H9 (cell line): ENCODE results near the gene CEACAM16. TPM values are rescaled to one million over a fixed set of nuclear protein-coding genes. Genes with fewer than 3 reads are reported as not detected.
"Not testable (repeated sequence)": the region's sequence is repeated elsewhere in the genome, so short reads cannot be mapped to it uniquely, and the experiment has no call there.

Experiments used
- DNase-seq: peaks from one replicate; pipeline ENCODE4 v3.0.0-alpha.2; 2017
- H2AFZ ChIP-seq: one replicate; pipeline ENCODE4 v1.6.1; 2013; ENCODE audit warnings: mild to moderate bottlenecking, low read length, control low read depth, moderate library complexity
- H2AK5ac ChIP-seq: 2 replicates; pipeline ENCODE4 v1.6.1; 2013; ENCODE audit warnings: low read length, control low read depth, mixed read lengths; ENCODE audit not compliant: insufficient read length
- H2BK120ac ChIP-seq: one replicate; pipeline ENCODE4 v1.6.1; 2013; ENCODE audit warnings: low read depth, mild to moderate bottlenecking, low read length, control low read depth, inconsistent platforms; ENCODE audit not compliant: poor library complexity, severe bottlenecking
- H2BK12ac ChIP-seq: 2 replicates; pipeline ENCODE4 v1.6.1; 2013; ENCODE audit warnings: low read length, control low read depth, mixed read lengths, low read depth; ENCODE audit not compliant: insufficient read length
- H2BK15ac ChIP-seq: 2 replicates; pipeline ENCODE4 v1.6.1; 2013; ENCODE audit warnings: low read depth, low read length, control low read depth
- H2BK20ac ChIP-seq: one replicate; pipeline ENCODE4 v1.6.1; 2013; ENCODE audit warnings: low read depth, mild to moderate bottlenecking, low read length, control low read depth, inconsistent platforms; ENCODE audit not compliant: poor library complexity, severe bottlenecking
- H2BK5ac ChIP-seq: 2 replicates; pipeline ENCODE4 v1.6.1; 2013; ENCODE audit warnings: low read length, control low read depth, mixed read lengths; ENCODE audit not compliant: insufficient read length
- H3K14ac ChIP-seq: 2 replicates; pipeline ENCODE4 v1.6.1; 2013; ENCODE audit warnings: low read length, control low read depth; ENCODE audit not compliant: insufficient read depth
- H3K18ac ChIP-seq: 2 replicates; pipeline ENCODE4 v1.6.1; 2013; ENCODE audit warnings: low read depth, mild to moderate bottlenecking, mixed read lengths, low read length, control low read depth; ENCODE audit not compliant: insufficient read length
- H3K23ac ChIP-seq: 2 replicates; pipeline ENCODE4 v1.6.1; 2013; ENCODE audit warnings: low read length, control low read depth, mixed read lengths, low read depth; ENCODE audit not compliant: insufficient read length
- H3K23me2 ChIP-seq: 2 replicates; pipeline ENCODE4 v1.6.1; 2013; ENCODE audit warnings: low read depth, mild to moderate bottlenecking, mixed read lengths, low read length, control low read depth; ENCODE audit not compliant: insufficient read length, poor library complexity, severe bottlenecking
- H3K27ac ChIP-seq: 2 replicates; pipeline ENCODE4 v1.5.1; 2013; ENCODE audit warnings: low read length, control low read depth, mixed read lengths, low read depth; ENCODE audit not compliant: insufficient read length
- H3K27me3 ChIP-seq: 2 replicates; pipeline ENCODE4 v1.6.1; 2013; ENCODE audit warnings: low read length, control low read depth, inconsistent platforms; ENCODE audit not compliant: insufficient read depth
- H3K4ac ChIP-seq: 2 replicates; pipeline ENCODE4 v1.6.1; 2013; ENCODE audit warnings: low read depth, mild to moderate bottlenecking, control low read depth, inconsistent platforms, low read length, moderate library complexity
- H3K4me1 ChIP-seq: 2 replicates; pipeline ENCODE4 v1.6.1; 2013; ENCODE audit warnings: low read length, control low read depth, inconsistent platforms; ENCODE audit not compliant: insufficient read depth
- H3K4me2 ChIP-seq: 2 replicates; pipeline ENCODE4 v1.6.1; 2013; ENCODE audit warnings: low read length, control low read depth, mixed read lengths; ENCODE audit not compliant: insufficient read length, insufficient read depth
- H3K56ac ChIP-seq: 2 replicates; pipeline ENCODE4 v1.6.1; 2013; ENCODE audit warnings: low read depth, mild to moderate bottlenecking, mixed read lengths, low read length, control low read depth; ENCODE audit not compliant: insufficient read length
- H3K79me1 ChIP-seq: 2 replicates; pipeline ENCODE4 v1.6.1; 2013; ENCODE audit warnings: low read depth, mild to moderate bottlenecking, moderate library complexity, low read length, control low read depth, inconsistent platforms; ENCODE audit not compliant: insufficient read depth, poor library complexity, severe bottlenecking
- H3K79me2 ChIP-seq: 2 replicates; pipeline ENCODE4 v1.6.1; 2013; ENCODE audit warnings: low read length, control low read depth, inconsistent platforms; ENCODE audit not compliant: insufficient read depth
- H3K9ac ChIP-seq: 2 replicates; pipeline ENCODE4 v1.6.1; 2013; ENCODE audit warnings: low read length, control low read depth, mixed read lengths; ENCODE audit not compliant: insufficient read length; ENCODE audit errors: extremely low read depth
- H3K9me3 ChIP-seq: one replicate; pipeline ENCODE4 v1.6.1; 2013; ENCODE audit warnings: low read depth, low read length, inconsistent platforms; ENCODE audit not compliant: control insufficient read depth
- H3T11ph ChIP-seq: one replicate; pipeline ENCODE4 v1.6.1; 2013; ENCODE audit warnings: mild to moderate bottlenecking, low read length, control low read depth, inconsistent platforms
- H4K20me1 ChIP-seq: one replicate; pipeline ENCODE4 v1.6.1; 2013; ENCODE audit not compliant: control insufficient read depth, insufficient read length, insufficient read depth
- H4K5ac ChIP-seq: 2 replicates; pipeline ENCODE4 v1.6.1; 2013; ENCODE audit warnings: low read depth, mild to moderate bottlenecking, mixed read lengths, low read length, control low read depth; ENCODE audit not compliant: insufficient read length
- H4K8ac ChIP-seq: replicated peaks from 2 replicates; pipeline ENCODE4 v1.6.1; 2013; ENCODE audit warnings: low read length, control low read depth, mixed read lengths, low read depth; ENCODE audit not compliant: insufficient read length
- H4K91ac ChIP-seq: 2 replicates; pipeline ENCODE4 v1.6.1; 2013; ENCODE audit warnings: low read depth, mild to moderate bottlenecking, moderate library complexity, mixed read lengths, low read length, control low read depth; ENCODE audit not compliant: insufficient read length
- H3K27ac Mint-ChIP-seq, 3 experiments: 2 replicates in 2 of 3; 3 replicates in 1 of 3; pipeline ENCODE4 v1.8.0; 2020 to 2021; ENCODE audit warnings: mixed read lengths in 3 of 3, mild to moderate bottlenecking in 1 of 3, moderate library complexity in 1 of 3
- H3K27me3 Mint-ChIP-seq: 2 replicates; pipeline ENCODE4 v1.8.0; 2021; ENCODE audit warnings: low read depth, mild to moderate bottlenecking, moderate library complexity, mixed read lengths
- H3K36me3 Mint-ChIP-seq, 3 experiments: 2 replicates in 2 of 3; 3 replicates in 1 of 3; pipeline ENCODE4 v1.8.0; 2020 to 2021; ENCODE audit warnings: low read depth in 3 of 3, mixed read lengths in 3 of 3; ENCODE audit not compliant: insufficient read depth in 1 of 3
- H3K4me1 Mint-ChIP-seq, 2 experiments: 2 replicates each; pipeline ENCODE4 v1.8.0; 2020; ENCODE audit warnings: mixed read lengths in 2 of 2
- H3K4me3 Mint-ChIP-seq, 2 experiments: 2 replicates in 1 of 2; 3 replicates in 1 of 2; pipeline ENCODE4 v1.8.0; 2020 to 2021; ENCODE audit warnings: mild to moderate bottlenecking in 2 of 2, mixed read lengths in 2 of 2, moderate library complexity in 1 of 2
- H3K9me3 Mint-ChIP-seq, 2 experiments: 2 replicates in 1 of 2; 3 replicates in 1 of 2; pipeline ENCODE4 v1.8.0; 2020; ENCODE audit warnings: mild to moderate bottlenecking in 2 of 2, mixed read lengths in 2 of 2, moderate library complexity in 1 of 2
- CTCF ChIP-seq: fragments of 200-600 bp; sonication (generic); conservative IDR thresholded peaks from 3 replicates; pipeline ENCODE4 v1.8.0; 2021; ENCODE audit warnings: antibody characterized with exemption, mild to moderate bottlenecking
- WGBS: extraction: QIAGEN DNeasy Blood & Tissue Kit; methylation state at CpG from one replicate; pipeline ENCODE4 v1.1.7; 2013; ENCODE audit warnings: missing lambda C conversion rate, low lambda C conversion rate, mixed read lengths; ENCODE audit not compliant: insufficient read length; ENCODE audit errors: extremely low coverage; 5-methylcytosine and 5-hydroxymethylcytosine counted together
- total RNA-seq: library from RNA; stranded (reverse); gene quantifications from 2 replicates; pipeline ENCODE4 v1.2.1, GENCODE V29; 2021

CEACAM16 gene
- total RNA-seq, 1 experiment from 2014 or later: not detected

GRCh38 chr19:44708940-44709339 lies 10.0 kb downstream of the CEACAM16 start:
- Histone ChIP-seq H2AK5ac (no peak overlapping the region), H3K23me2 (peaks cover 3% of the 10 kb centered on the region), H4K91ac (no peak overlapping the region), H2AFZ (no peak overlapping the region), H2BK15ac (no peak overlapping the region), H3K9ac (no peak overlapping the region), H2BK20ac (no peak overlapping the region), H3K23ac (no peak overlapping the region), H2BK5ac (no peak overlapping the region), H4K5ac (no peak overlapping the region), H4K20me1 (no peaks in the 10 kb centered on the region), H3K79me1 (no peaks in the 10 kb centered on the region), H3K9me3 (no peaks in the 10 kb centered on the region), H3K18ac (no peak overlapping the region), H3K14ac (no peak overlapping the region), H3K4me2 (no peak overlapping the region), H2BK120ac (no peak overlapping the region), H2BK12ac (no peak overlapping the region), H4K8ac (no peak overlapping the region), H3K27ac (no peak overlapping the region), H3K79me2 (0 out of 2 replicates have a peak, but pooled peaks cover 2% of the 10 kb centered on the region), H3K4me1 (no peaks in the 10 kb centered on the region), H3K56ac (no peak overlapping the region), H3K4ac (no peak overlapping the region), H3K27me3 (no peaks in the 10 kb centered on the region), H3T11ph (no peak overlapping the region)
- Mint-ChIP-seq H3K4me1 (no peaks in the 10 kb centered on the region), H3K27me3 (peaks cover 5% of the 10 kb centered on the region; the same call in 1 of the 2 replicates), H3K27ac (no peak overlapping the region), H3K4me3 (no peak overlapping the region), H3K36me3 (no peaks in the 10 kb centered on the region; a peak in 1 of 7 replicates), H3K9me3 (no peaks in the 10 kb centered on the region; a peak in 1 of 5 replicates)
- WGBS: no CpG with 5 or more reads among the region's 5 CpGs
- DNase-seq: no peak
- no peak for TF ChIP-seq CTCF

GRCh38 chr19:44709434-44710266 lies 10.7 kb downstream of the CEACAM16 start:
- H3K79me1 ChIP-seq, DNase-seq, H3K27ac Mint-ChIP-seq, H2BK5ac ChIP-seq, H3K23me2 ChIP-seq, H2BK12ac ChIP-seq, H3K27me3 ChIP-seq, H4K20me1 ChIP-seq, H2AK5ac ChIP-seq, H2BK120ac ChIP-seq, H3K9ac ChIP-seq, H3K56ac ChIP-seq, H3K79me2 ChIP-seq, H2BK20ac ChIP-seq, H4K5ac ChIP-seq, H3K14ac ChIP-seq, H3K4me1 ChIP-seq, H3K18ac ChIP-seq, H2AFZ ChIP-seq, H3K23ac ChIP-seq, H3K27ac ChIP-seq, H4K91ac ChIP-seq, H3K9me3 ChIP-seq, H2BK15ac ChIP-seq, H3K4me2 ChIP-seq, H3K9me3 Mint-ChIP-seq, H3K4me1 Mint-ChIP-seq, H3K4ac ChIP-seq, H3K27me3 Mint-ChIP-seq, H4K8ac ChIP-seq, H3K4me3 Mint-ChIP-seq, H3K36me3 Mint-ChIP-seq, H3T11ph ChIP-seq: not testable (repeated sequence)
- no CpG with 5 or more reads among the region's 4 CpGs for WGBS
